IPS-NIHi11 (cell line): ENCODE results near the gene SLC39A1.

Experiments
- DNase-seq: peaks from one replicate; pipeline ENCODE4 v3.0.0; 2012; ENCODE audit warnings: mixed read lengths, low spot score

Gene SLC39A1

DNA sequence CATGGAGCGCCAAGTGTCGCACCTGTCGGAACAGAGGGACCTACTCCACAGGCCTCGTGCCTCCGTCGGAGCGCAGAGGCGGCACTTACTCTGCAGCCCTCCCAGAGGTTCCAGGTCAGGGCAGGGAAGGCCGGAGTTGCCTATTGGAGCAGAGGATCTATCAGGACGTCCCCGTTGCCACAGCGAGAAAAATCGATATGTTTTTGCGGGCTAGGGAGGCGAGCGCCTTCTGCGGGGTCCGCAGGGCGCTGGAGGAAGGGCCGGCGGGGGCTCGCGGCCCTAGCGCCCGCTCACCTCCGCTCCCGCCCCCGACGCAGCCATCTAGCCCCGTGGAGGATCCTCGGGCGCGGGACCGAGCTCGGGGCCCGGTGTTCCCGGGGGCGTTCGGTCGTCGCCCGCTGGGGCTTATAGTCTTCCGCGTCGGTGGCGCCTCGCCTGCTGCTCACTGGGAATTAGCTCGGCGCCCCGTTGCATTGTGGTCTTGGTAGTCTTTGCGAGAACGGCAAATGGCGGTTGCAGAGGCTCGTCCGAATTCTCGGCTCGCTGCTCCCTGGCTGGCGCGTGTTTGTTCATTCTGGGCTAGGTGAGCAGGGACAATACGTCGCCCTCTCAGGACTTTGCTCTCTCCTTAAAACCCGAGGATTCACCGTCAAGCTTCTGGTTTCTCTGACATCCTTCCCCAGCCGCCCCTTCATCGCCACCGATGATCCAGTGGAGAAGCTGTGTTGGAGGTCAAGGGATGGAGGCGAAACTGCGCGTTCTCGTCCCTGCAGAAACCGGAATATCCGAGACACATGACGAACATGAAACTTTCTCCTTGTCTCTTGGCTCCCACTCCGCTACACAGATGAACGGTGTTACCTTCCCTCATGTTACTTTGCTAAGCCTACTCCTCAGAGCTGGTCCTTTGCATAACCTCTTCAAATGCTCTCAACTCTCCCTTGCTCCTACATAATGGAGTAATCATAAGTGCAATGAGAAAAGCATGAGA is 14.2 kb upstream of the SLC39A1 start, which contains the start of gene JTB:
Gene JTB, minus strand, starts transcription at position 425 of the 991 bp plus-strand sequence. Its CDS starts 422 bp downstream, at position 3.
- DNase-seq: peak; percentile 90

DNA sequence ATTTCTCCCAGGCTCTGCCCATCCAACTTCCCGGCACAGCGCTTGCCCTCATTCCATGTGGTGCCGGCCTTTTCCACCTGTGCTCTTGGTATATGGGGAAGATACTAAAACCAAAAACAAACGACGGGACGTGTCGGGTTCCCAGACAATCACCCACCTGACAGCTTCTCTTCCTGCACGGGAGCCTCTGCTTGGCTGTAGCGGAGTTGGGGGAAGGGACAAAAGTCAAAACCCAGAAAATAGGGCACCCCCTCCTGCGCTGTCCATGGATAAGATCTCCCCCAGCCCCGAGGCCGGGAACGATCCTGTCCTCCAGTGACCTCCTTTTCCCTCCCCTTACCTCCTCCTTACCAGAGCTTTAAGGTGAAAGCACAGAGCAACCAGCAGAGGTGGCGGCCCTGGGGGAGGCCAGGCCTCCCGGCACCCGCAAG is 13.5 kb upstream of the SLC39A1 start:
- DNase-seq: no peak

DNA sequence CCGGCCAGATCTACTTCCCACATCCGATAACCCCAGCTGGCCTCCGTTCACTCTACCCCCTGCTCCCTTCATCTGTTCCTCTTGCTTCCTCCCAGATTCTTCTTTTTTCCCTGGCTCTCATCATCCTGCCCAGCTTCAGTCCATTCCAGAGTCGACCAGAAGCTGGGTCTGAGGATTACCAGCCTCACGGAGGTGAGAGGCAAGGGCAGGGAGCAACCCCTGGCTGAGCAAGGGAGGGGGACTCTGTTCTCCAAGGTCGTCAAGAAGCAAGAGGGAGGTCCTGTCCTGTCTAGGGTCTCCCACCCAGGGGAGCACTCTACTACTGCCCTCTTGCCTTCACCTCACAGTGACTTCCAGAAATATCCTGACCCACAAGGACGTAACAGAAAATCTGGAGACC is 10.2 kb upstream of the SLC39A1 start:
- DNase-seq: no peak

DNA sequence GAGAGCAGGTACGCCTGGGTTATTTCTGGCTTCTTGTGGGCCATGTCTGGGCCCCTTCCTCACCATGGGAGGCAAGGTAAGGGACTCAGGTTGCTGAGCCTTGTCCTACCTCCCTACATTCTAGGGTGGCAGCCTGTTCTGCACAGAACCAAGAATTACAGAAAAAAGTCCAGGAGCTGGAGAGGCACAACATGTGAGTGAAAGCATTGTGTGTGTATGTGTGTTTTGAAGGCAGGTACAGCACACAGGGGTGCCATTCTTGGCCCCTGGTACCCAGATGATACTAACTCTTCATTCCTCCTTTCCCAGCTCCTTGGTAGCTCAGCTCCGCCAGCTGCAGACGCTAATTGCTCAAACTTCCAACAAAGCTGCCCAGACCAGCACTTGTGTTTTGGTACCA is 9.7 kb upstream of the SLC39A1 start:
- no peak for DNase-seq

DNA sequence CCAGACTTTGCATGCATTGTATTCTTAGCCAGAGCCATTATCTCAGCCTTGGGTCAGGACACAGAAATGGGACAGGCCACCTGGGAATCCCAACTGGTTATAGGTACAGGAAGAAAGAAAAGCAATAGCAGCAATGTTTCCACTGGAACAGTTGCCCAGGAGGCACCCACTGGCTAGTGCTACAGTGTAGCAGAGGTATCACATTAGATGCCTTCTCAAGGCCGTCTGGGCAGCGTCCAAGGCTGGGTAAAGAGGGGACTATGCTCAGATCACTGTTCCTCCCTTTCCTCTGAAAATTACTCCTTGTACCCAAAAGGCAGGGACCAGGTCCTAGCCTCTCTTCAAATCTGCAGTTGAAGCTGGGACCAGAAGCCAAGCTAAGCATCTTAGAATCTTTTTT is 7.0 kb upstream of the SLC39A1 start:
- no peak for DNase-seq

DNA sequence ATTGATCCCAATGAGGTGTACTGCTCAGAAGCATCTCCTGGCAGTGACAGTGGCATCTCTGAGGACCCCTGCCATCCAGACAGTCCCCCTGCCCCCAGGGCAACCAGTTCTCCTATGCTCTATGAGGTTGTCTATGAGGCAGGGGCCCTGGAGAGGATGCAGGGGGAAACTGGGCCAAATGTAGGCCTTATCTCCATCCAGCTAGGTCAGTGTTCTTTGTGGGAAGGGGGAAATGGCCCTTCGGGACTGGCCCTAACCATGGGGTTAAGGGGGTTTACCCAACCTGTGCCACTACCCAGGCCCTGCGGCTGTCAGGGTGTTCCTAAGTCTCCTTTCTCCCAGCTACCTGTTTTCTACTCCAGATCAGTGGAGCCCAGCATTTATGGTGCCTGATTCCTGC is 5.6 kb upstream of the SLC39A1 start:
- no peak for DNase-seq

DNA sequence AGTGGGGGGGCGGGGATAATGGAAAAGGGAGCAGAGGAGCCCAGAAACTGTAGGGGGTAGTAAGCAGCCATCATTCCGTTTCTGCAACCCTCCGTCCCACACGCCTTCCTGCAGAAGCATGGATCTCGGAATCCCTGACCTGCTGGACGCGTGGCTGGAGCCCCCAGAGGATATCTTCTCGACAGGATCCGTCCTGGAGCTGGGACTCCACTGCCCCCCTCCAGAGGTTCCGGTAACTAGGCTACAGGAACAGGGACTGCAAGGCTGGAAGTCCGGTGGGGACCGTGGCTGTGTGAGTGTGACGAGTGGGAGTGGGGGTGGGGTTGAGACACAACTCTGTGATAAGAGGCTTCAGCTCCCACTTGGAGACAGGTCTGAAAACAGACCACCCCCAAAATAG is 5.1 kb upstream of the SLC39A1 start:
- DNase-seq: no peak

DNA sequence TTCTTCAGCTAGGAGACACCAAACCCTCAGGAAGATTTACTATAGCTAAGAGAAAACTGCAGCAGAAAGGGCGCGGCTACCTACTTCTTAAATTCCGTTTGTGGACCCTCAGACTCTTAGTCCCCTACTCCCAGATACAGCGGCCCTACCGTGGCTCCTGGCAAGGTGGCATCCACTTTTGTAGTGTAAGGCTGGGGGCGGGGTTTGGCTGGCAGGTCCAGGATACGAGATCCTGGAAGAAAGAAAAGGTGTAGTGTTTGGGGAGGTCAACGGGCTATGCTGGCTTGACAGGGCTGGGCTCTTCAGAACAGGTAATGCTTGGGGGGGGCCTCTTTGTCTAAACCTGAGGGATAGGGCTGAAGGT is 4.6 kb upstream of the SLC39A1 start:
- no peak for DNase-seq

DNA sequence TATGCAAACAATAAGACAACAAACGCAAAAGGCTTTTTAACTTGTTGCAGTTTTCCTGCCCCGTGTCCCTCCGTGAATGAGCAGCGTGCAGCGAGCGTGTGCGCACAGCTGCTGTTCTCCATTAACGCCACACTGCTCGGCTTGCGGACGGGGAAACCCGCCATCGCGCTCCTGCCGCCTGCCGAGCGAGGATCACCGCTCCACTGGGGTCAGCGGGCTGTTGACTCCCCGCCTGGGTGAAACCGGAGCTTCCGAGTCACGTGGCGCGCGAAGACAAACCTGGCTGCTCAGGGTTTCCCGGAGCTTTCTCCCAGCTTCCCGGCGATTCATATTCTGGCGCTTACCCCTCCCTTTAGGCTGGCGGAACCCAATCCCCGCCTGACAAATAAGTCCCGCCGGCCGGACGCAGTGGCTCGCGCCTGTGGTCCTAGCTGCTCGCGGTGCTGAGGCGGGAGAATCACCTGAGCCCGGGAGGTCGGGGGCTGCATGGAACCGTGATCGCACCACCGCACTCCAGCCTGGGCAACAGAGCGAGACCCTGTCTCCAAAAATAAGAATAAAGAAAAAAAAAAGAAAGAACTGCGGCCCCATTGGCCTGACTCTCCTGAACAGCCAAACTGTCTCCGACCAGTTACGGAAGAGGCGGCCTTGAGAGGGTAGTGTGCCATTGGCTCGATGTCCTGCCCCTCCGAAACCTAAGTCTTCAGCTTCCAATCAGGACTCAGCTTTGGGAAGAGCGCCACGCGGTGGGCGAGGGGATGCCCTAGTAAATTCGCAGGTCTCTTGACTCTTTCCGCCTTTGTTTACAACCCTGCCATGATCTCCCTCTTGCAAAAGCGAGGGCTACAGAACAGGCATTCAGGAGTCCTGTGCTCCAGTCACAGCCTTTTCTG is 4.0 kb upstream of the SLC39A1 start, which contains the start of gene CREB3L4:
Gene CREB3L4, plus strand, starts transcription at position 796 of the 893 bp plus-strand sequence. CDS start 624 bp downstream, outside the sequence.
- peak; percentile 83 for DNase-seq

DNA sequence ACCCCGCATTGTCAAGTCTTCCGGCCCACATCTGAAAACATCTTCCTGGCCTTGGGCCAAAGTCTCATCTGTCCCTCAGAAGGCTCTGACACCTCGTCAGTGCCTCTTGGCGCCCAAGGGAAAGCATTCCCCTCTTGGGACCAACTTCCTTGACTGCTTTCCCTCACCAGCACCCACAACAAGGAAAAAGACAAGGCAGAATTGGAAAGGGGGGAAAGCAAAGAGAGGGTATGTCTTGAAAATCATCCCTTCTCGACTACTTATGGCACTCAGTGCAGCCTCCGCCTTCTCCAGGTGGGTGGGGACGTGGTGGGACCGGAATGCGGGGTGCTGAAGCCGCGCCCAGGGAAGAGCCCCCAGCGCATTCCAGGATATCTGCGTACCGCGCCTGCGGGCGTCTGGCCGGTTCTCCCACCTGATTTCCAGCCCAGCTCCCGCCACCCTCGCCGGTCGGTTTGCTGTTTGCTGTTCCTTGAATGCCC is 554 bp upstream of the SLC39A1 start:
- peak; percentile 44 for DNase-seq

DNA sequence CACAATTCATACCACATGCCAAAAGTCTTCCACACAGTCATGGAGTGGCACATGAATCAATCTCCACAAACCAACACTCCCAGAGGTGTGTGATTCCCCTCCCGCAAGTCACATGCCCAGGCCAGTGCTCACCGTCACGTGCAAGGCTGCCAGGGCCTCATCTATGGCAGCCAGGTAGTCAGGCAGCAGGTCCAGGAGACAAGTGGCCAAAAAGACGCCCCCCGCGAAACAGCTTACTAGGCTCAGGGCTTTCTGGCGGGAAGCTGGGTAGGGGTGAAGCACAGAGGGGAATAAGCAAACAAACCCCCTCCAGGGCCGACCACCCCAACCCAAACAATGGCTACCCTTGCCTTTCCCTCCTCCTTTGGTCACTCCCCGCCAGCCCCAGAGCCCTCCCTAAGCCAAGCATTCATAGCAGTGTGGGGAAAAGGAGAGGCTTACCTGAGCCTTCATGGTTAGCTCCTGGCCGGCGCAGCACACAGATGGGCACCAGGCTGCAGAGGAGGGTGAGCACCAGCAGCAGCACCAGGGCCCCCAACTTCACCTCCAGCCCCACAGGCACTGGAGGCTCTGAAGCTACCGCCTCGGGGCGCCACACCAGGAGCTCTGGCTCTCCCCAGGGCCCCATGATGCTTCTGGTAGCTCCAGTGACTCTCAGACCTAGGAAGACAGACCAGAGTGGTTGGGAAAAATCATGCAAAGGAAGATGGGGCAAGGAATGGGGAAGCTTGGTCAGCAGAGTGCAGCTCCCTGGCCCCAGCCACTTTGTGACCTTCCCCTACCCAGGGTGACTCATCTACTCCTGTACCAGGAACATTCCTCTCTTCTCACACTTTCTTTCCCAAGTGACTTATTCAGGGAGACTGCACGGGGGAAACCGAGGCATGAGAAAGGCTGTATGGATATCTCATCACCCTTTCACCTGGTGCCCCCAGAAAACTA is 978 bp downstream of the SLC39A1 start:
- no peak for DNase-seq

DNA sequence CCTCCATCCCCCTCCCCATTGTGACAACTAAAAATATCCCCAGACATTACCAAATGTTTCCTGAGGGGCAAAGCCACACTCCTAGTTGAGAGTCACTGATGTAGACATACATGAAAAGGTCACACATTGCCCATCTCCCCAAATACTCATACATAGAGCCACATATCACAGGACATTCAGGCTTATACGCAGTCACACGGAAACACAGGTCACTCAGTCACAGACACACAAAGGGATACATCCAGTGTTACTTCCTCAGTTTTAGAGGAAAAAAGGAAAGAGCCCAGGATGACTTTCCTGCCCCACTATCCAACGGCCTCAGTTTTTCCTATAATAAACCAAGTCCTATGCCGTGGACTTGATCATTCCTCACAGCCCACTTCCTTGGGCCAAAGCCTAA is 1.9 kb downstream of the SLC39A1 start:
- DNase-seq: no peak

DNA sequence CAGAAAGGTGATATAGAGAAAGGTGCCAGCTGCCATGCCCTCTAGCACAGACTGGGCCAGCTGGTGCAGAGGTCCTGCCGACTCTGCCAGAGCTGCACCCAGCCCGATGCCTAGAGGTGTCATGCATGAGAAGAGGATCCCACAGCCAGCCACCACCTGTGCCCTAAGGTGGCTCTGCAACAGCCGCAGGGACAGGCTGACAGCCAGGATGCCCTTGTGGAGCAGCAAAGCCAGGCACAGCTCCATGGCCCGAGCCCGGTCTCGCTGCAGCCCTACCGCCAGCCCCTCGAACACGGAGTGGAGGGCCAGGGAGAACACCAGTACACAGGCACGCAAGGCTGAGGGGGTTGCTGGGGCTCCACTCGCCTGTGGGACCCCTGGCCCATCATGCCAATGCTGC is 3.1 kb downstream of the SLC39A1 start:
- no peak for DNase-seq

DNA sequence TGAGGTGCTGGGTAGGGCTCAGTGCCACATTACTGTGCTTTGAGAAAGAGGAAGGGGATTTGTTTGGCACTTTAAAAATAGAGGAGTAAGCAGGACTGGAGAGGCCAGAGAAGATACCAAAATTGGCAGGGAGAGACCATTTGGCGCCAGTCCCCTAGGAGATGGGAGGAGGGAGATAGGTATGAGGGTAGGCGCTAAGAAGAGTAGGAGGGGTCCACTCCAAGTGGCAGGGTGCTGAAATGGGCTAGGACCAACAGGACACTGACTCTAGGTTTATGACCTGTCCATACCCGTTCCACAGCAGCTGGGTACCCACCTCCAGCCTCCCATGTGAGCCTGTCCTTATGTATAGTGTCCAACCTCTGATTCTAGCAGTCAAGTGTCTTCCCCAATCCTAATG is 3.9 kb downstream of the SLC39A1 start:
- DNase-seq: no peak

DNA sequence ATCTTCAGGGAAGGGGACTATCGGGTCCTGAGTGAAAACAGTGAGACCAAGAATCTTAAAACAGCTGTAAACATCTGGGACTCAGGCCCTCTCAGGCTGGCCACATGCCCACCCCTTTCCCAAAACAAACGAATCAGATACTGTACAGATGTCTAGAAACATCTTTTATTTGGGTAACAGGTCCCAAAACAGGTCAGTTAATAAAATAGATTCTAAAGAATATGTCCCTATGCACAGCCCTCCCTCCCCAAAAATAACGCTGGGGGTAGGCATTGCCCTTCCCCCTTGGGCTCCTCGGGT is 4.4 kb downstream of the SLC39A1 start:
- DNase-seq: no peak

DNA sequence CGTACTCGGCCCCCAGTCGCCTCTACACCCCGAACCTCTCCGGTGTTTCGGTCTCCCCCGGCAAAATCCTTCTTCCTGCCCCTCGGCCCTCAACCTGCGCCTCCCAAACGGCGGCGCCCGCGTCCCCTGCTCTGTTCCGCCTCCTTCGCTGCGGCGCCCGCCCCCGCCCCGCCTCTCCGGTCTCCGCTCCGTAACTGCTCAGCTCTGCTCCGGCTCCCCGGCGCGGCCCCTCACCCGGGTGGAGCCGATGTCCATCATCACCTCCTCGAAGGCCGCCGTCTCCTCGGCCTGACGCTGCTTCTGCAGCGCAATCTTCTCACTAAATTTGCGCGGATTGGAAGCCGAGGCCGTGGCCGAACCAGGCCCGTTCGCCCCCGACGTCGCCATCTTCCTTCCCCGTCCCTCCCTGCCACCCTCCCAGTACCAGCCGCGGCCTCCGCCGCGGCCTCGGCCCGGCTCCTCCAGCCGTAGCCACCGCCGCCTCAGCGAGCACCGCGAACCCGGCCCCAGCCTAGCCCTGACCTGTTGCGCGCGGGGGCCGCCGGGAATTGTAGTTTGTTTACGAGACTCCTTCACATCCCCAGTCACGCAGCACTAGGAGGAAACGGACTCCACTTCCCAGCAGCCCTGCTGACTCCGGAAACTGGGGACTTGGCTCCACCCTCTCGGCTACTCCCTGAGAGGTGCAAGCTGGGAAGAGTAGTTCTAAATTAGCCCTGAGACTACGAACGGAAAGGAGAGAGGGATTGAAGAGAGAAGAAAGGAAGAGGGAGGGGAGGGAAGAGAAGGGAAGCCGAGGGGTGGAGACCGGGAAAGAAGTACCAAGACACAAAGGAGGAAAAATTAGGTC is 5.0 kb downstream of the SLC39A1 start, which contains the start of gene CRTC2:
Gene CRTC2, minus strand, starts transcription at position 502 of the 850 bp plus-strand sequence. Its CDS starts 115 bp downstream, at position 387.
- peak; percentile 96 for DNase-seq

DNA sequence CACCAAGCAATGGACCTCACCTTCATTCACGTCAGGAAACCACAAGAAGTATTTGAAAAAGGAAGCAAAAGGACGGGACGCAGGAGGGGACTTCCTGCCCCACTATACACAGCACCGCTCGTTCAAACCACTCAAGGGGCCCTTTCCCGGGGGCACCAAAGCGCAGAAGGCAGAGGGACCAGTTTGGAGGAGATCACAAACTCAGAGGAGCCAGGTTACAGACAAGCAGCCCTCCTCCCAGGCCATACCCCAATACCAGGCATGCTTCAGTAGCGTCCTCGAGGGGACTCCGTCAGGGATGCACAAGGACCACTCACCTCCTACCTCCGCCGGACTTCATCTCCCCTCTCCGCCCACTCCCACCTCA is 5.6 kb downstream of the SLC39A1 start:
- no peak for DNase-seq

DNA sequence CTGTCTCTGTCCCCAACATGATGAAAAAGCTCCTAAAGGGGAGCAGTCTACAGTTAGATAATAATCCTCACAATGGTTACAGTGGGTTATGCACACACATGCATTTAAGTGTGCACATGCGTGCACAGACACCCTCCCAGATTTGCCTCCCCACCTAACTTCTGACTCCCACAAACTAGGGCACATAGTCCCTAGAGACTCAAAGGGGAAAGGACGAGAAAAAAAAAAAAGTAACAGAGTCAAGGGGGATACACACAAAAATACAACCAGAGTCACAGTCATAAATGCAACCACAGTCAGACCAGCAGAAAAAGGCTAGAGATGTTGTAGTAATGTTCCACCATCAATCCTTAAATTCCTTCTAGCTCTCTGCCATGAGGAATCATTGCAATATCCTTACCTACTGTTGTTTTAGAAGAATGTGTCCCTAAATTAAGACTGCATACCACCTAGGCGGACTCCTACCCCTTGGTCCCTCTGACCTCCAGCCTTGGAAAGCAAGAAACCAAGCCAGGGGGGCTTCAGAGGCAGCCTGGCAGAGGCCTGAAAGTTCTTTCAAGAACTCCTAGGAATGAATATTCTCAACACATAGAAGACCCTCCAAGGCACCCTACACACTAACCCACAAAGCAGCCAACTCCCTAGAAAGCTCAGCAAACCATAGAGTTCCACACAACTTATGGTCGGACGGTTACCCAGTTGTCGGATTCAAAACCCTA is 6.2 kb downstream of the SLC39A1 start:
- no peak for DNase-seq

DNA sequence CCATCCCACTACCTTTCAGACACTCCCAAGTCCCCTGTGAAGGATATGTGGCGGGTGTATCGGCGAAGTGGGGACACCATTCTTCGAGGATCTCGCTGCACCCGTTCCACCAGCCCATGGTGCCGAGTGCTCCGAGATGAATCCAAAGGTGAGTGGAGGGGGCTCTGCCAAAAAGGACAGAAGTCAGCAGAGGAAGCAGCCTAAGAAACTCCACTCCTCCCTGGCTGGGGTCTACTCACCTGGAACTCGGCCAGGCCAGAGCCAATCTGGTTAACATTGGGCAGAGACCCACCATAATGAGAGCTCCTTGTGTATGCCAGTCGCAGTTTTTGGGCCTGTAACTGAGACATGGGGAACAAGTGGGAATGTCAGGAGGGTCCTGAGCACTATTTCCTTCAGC is 8.5 kb downstream of the SLC39A1 start:
- DNase-seq: no peak

DNA sequence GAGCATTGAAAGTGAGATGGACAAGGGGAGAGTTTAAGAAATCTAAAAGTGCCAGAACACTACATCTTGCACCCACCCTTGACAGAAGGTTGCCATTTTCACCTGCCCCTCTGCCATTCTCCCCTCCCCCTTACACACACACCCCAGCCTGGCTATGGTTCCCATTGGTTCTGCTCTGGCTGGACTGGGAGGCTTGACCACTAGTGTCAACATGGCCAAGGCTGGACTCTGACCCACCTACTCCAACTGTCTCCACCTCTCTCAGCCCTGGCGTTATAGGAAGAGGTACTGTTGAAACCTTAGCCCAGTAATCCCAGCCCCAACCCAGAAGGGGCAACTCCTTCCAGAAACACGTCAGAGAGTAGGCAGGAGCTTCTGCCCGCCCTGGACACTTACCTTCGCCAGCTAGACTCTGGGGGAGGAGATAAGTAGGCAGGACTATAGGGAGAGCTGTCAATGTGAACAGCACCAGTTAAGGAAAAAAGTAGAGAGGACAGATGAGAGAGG is 9.4 kb downstream of the SLC39A1 start:
- DNase-seq: no peak
